ENCODE results near the gene WDTC1.

- no peak for TF ChIP-seq CTCF (IDR thresholded peaks at IDR 0.05)
- no peak for TF ChIP-seq POLR2A (IDR thresholded peaks at IDR 0.05)
Observed at GRCh38 chr1:27233667-27234048, 774 bp upstream of the WDTC1 start.

All from gastroesophageal sphincter (tissue), 3 donors.